ENCODE data around the gene LCLAT1. TPM values are rescaled to one million over a fixed set of nuclear protein-coding genes. Genes with fewer than 3 reads are reported as not detected.

Gene LCLAT1
- 16.5 TPM for total RNA-seq
- long read RNA-seq, full-length matches to known transcripts: 4 of 7 reads
- long read RNA-seq, partial matches to known transcripts: 1 of 7 reads
- long read RNA-seq, other reads (novel, unspliced or antisense): 2 of 7 reads

GRCh38 chr2:30447149-30448045 is at the start of gene LCLAT1:
TSS of gene LCLAT1 (plus strand) at chr2:30447246. CDS start at chr2:30525591, 78,345 bp downstream.
- H3K27me3 ChIP-seq: no peaks in the 10 kb centered on the region
- no peaks in the 10 kb centered on the region for H3K9me3 ChIP-seq
- ATAC-seq: peak; percentile 97
- TF ChIP-seq, protein P1, sequence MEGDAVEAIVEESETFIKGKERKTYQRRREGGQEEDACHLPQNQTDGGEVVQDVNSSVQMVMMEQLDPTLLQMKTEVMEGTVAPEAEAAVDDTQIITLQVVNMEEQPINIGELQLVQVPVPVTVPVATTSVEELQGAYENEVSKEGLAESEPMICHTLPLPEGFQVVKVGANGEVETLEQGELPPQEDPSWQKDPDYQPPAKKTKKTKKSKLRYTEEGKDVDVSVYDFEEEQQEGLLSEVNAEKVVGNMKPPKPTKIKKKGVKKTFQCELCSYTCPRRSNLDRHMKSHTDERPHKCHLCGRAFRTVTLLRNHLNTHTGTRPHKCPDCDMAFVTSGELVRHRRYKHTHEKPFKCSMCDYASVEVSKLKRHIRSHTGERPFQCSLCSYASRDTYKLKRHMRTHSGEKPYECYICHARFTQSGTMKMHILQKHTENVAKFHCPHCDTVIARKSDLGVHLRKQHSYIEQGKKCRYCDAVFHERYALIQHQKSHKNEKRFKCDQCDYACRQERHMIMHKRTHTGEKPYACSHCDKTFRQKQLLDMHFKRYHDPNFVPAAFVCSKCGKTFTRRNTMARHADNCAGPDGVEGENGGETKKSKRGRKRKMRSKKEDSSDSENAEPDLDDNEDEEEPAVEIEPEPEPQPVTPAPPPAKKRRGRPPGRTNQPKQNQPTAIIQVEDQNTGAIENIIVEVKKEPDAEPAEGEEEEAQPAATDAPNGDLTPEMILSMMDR (IDR thresholded peaks at IDR 0.05): no peak
- intact Hi-C loops (cut with DNase I): no loop called here
- H3K27ac ChIP-seq: peak within 1 kb of the TSS; percentile 85
- no peaks in the 10 kb centered on the region for H3K36me3 ChIP-seq
- DNase-seq: peak; percentile 93
- no peaks in the 10 kb centered on the region for H3K4me1 ChIP-seq
- peak within 1 kb of the TSS; percentile 96 for H3K4me3 ChIP-seq

GRCh38 chr2:30398084-30398873 is 48.8 kb upstream of the LCLAT1 start:
- peak overlapping the region; percentile 32 for H3K27ac ChIP-seq
- intact Hi-C loops (cut with DNase I): no loop called here
- no peaks in the 10 kb centered on the region for H3K4me1 ChIP-seq
- DNase-seq (no peak), ATAC-seq (no peak)
- no peak overlapping the region for H3K4me3 ChIP-seq
- no peaks in the 10 kb centered on the region for H3K27me3 ChIP-seq
- no peaks in the 10 kb centered on the region for H3K36me3 ChIP-seq
- TF ChIP-seq, protein P1 (IDR thresholded peaks at IDR 0.05): no peak
- no peaks in the 10 kb centered on the region for H3K9me3 ChIP-seq

GRCh38 chr2:30400151-30400954 is 46.7 kb upstream of the LCLAT1 start:
- no peak overlapping the region for H3K27ac ChIP-seq
- TF ChIP-seq, protein P1 (IDR thresholded peaks at IDR 0.05): no peak
- intact Hi-C loops (cut with DNase I): no loop called here

DNA sequence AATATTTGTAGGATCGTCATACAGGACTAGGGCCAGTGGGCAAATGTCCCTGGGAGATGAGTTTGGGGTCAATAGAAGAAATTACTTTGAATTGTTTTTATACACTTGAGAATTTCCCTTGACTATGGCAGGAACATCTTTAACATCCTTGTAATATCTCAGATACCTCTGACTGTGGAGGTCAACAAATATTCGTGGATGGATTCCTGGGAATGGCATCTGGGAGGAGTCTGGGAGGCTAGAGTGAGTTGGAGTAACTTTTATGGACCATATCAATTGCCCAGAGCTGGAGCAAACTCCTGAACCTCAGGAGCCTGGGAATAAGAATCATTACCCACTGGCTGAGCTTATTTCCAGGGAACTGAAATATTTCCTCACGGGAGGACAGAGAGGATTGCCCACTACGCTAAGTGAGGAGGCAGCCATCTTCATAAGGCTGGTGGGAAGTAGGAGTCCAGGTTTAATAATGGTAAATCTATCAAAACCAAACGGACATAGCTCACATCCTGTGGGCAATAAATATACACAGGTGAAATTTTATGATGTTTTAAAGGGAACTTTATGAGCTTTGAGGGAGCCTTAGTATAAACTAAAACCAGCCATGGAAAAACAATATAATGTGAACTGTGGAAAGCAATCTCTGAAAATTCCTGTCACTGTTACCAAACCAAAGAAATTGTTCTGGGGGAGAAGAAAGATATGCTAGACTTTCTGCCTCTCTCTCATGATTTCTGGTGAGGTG is 44.4 kb upstream of the LCLAT1 start:
- Histone ChIP-seq H3K4me3 (no peak overlapping the region), H3K27ac (peak overlapping the region; percentile 53), H3K4me1 (peaks cover 8% of the 10 kb centered on the region), H3K36me3 (no peaks in the 10 kb centered on the region), H3K27me3 (no peaks in the 10 kb centered on the region), H3K9me3 (no peaks in the 10 kb centered on the region)
- TF ChIP-seq, protein P1 (IDR thresholded peaks at IDR 0.05): no peak
- ATAC-seq (no peak), DNase-seq (no peak)
- intact Hi-C loops (cut with DNase I): no loop called here

More at GRCh38 chr2:30400151-30400954, 46.7 kb upstream of the LCLAT1 start:
- Histone ChIP-seq H3K4me1 (no peaks in the 10 kb centered on the region), H3K36me3 (no peaks in the 10 kb centered on the region), H3K4me3 (no peak overlapping the region), H3K9me3 (no peaks in the 10 kb centered on the region), H3K27me3 (no peaks in the 10 kb centered on the region)
- ATAC-seq: no peak
- no peak for DNase-seq

Measured in upper lobe of right lung (tissue), 1 donor.